HG03039 (cell line): ENCODE measurements around the gene SYNE4.

Experiments used
- ATAC-seq: cut with Tn5 transposase; IDR thresholded peaks from one replicate; pipeline ENCODE4 v1.9.1; 2021; ENCODE audit warnings: mild to moderate bottlenecking, moderate library complexity; ENCODE audit not compliant: unreplicated experiment

Gene SYNE4

GRCh38 chr19:36026091-36026876, 17.7 kb upstream of the SYNE4 start:
- no peak for ATAC-seq

GRCh38 chr19:36025541-36025940, 16.9 kb upstream of the SYNE4 start:
- no peak for ATAC-seq

DNA sequence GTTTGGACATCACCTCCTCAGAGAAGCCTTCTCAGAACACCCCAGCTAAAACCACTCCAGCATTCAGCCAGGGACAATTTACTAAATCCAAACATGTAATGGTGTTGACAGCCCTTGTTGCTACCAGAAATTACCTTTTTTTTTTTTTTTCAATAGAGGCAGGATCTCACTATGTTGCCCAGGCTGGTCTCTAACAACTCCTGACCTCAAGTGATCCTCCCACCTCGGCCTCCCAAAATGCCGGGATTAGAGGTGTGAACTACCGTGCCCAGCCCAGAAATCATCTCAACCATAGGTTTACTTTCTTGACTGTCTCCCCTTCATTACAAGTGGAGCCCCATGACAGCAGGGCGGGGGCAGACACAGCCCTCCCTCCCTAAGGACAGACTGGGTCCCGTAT, 14.8 kb upstream of the SYNE4 start:
- no peak for ATAC-seq

- ATAC-seq, result no peak
Measured at GRCh38 chr19:36019061-36019670, 10.6 kb upstream of the SYNE4 start.

DNA sequence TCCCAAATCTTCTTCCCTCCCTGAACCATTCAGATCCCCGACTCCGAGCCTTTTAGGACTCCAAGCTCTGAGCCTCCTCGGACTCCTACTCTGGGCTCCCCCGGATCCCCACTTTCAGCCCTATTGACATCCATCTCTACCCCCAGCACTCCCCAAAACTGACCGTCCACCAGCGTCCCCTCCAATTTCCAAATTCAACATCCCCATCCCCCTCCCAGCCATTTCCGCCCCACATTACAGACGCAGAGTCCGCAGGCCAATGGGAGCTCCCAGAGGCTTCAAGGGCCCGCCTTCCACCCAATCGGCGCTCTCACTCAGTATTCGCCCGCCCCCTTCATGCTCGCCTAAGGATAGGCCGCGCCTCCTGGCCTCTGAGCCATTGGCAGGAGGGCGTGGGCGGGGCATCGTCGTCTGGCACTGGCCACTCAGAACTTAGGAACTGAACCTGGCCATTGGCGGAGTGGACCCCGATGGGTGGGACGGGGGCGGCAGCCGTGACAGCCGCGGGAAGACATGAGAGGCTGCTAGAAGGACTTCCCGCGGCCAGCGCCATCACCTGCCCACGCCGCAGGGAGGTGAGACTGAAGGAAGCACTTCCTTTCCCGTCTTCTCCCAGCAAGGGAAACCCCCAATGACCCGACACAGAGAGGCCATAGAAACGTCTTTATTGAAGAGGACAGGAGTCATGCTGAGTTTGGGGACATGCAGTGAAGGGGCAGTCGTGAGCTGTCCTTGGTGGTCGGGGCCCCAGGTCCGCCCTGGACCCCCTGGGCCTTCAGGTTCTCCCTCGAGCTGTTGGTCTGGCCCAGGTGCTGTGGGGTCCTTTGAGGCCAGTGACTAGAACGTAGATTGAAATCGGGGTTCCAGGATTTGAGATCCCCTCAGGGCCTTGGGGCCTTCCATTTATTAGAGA, 5.7 kb upstream of the SYNE4 start, which contains the start of gene ALKBH6:
Gene ALKBH6, minus strand, starts transcription at position 202 of the 913 bp plus-strand sequence. CDS start 816 bp downstream, outside the sequence.
- peak; percentile 95 for ATAC-seq

GRCh38 chr19:36013280-36014011, 4.8 kb upstream of the SYNE4 start:
- ATAC-seq, result no peak

DNA sequence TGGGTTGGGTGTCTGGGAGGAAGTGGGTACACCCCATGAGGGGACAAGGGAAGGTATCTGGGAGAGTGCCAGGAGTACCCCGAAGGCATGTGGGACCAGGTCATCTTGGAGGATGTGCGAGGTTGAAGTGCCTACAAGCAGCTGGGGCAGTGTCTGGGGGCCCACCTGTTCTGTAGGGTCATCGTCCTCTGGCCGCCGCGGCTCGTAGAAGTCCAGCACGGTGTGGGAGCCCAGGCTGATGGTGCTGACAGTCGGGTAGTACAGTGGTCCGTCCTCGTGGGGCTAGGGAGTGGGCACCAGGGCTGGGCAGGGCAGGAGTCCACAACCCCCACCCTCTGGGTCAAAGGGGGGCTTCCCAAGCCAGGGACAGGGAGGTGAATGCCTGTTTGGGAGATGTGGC, 1.8 kb upstream of the SYNE4 start:
- ATAC-seq, result no peak

- ATAC-seq, result no peak
Measured at GRCh38 chr19:36009633-36010379, 1.2 kb upstream of the SYNE4 start.

DNA sequence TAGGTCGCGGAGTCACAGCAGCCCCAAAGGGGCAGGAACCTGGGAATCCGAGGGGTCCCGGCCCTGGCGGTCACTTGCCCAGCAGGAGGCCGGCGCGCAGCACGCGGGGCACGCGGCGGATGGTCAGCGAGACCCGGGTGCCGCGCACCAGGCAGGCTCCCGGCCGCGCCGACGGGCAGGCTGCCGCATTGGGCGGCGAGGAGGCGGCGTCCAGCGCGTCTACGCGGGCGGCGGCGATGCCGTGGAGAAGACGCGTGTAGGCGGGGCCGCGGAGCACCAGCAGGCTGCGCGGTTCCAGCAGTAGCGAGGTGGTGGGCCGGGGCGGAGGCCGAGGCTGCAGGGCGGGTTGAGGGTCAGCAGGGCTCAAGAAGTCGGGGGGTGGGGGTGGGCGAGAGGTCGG, 607 bp upstream of the SYNE4 start:
- ATAC-seq, result no peak

- no peak for ATAC-seq
Measured at GRCh38 chr19:36006955-36007354, 1.7 kb downstream of the SYNE4 start.

GRCh38 chr19:36003284-36003683, 5.3 kb downstream of the SYNE4 start:
- no peak for ATAC-seq

- no peak for ATAC-seq
Measured at GRCh38 chr19:36001605-36002004, 7.0 kb downstream of the SYNE4 start.

- ATAC-seq, result no peak
Measured at GRCh38 chr19:35996777-35997176, 11.8 kb downstream of the SYNE4 start.

DNA sequence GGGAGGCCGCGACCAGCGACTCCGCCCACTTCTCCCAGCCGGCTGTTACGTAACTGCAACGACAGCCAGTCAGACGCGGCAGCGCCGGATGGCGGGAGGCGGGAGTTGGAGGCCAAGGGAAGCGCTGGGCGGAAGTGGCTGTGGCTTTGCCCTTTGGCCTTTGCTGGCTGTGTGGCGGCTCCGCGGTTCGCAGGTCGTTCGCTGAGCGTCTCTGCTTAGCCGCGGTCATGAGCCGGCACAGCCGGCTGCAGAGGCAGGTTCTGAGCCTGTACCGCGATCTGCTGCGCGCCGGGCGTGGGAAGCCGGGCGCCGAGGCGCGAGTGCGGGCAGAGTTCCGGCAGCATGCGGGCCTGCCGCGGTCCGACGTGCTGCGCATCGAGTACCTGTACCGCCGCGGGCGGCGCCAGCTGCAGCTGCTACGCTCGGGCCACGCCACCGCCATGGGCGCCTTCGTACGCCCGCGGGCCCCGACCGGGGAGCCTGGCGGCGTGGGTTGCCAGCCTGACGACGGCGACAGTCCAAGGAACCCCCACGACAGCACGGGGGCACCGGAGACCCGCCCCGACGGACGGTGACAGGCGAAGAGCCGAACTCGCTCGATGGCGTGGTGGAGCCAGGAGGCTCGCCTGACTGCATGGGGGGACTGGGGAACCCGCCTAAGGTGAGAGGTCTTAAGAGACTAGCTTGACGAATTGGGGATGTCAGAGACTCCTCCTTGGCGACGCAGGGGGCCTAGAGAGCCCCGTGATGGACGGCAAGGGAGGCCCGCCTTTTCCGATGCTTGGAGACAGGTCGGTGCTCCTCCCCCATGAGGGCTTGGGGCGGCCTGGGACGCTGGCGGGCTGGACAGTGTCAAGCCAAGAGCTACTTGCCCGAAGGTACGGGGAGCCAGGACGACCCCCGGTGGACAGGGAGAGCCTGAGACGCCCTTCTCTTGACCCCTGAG, 13.3 kb downstream of the SYNE4 start, which contains the start of gene SDHAF1:
Gene SDHAF1, plus strand, starts transcription at position 141 of the 946 bp plus-strand sequence. Its CDS starts 87 bp downstream, at position 228.
- peak; percentile 74 for ATAC-seq

DNA sequence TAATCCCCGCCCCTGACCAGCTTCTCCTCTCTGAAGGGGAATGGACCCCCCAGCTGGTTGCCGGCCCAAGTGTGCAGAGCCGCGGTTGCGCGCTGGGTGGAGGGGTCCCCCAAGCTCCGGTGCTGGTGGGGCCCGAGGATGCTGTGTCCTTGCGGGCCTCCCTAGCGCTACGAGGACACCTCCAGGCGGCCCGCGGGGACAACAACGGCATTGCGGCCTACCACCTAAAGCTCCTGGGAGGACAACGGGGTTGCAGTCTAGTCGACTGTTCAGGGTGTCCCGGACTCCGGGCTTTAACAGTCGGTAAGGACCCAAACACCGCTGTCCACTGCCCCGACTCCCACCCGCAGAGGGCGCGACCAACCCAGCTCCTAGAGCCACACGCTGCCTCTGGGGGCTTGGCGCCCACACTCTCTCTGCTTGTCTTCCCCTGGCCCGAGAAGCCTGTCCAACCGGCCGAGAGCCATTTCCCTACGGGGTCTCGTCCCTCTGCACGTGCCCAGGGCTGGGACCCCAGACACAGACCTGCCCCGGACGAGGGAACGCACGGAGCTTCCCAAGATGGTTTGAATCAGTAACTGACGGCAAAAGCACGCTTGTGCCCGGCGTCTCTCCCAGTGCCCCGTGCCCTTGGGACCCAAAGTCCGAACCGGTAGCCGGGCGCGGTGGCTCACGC, 14.6 kb downstream of the SYNE4 start:
- no peak for ATAC-seq

GRCh38 chr19:35992907-35993765, 15.5 kb downstream of the SYNE4 start:
- no peak for ATAC-seq

- no peak for ATAC-seq
Measured at GRCh38 chr19:35991731-35992450, 16.7 kb downstream of the SYNE4 start.
